Lower leg skin (tissue), 4 donors: Measurements from ENCODE around the gene F3. TPM values are rescaled to one million over a fixed set of nuclear protein-coding genes. Genes with fewer than 3 reads are reported as not detected.

Experiments
- DNase-seq, 2 donors: peaks; one replicate each; pipeline ENCODE4 v3.0.0-alpha.2; 2019; ENCODE audit warnings: low spot score in 2 of 2
- H3K4me3 ChIP-seq: fragments of 200-600 bp; sonication (generic); 2 replicates; pipeline ENCODE4 v1.5.1; 2017; ENCODE audit warnings: mild to moderate bottlenecking, low read depth; ENCODE audit not compliant: poor library complexity, severe bottlenecking
- CTCF ChIP-seq, 3 donors: fragments of 450-650 bp; IDR thresholded peaks; one replicate each; pipeline ENCODE4 v1.5.1; 2016; ENCODE audit warnings: antibody characterized with exemption in 3 of 3, mild to moderate bottlenecking in 3 of 3, moderate library complexity in 2 of 3
- POLR2A ChIP-seq, 2 donors: fragments of 450-650 bp; IDR thresholded peaks; one replicate each; pipeline ENCODE4 v1.6.1; 2016 to 2017; ENCODE audit warnings: antibody characterized with exemption in 2 of 2, mild to moderate bottlenecking in 1 of 2, moderate library complexity in 1 of 2
- WGBS, 2 donors: methylation state at CpG; one replicate each; pipeline ENCODE4 v1.1.5; 2018; 5-methylcytosine and 5-hydroxymethylcytosine counted together
- intact Hi-C: fragments of 100-400 bp; cut with DNase I; formaldehyde crosslinking; loops from one replicate; pipeline ENCODE4 v1.15.0; 2023; ENCODE audit warnings: low total_unique reads
- total RNA-seq, 4 donors: library from RNA; depleted of rRNA; stranded (reverse); fragments of >200 nt; gene quantifications; one replicate each; pipeline ENCODE4 v1.1.0, GENCODE V29; 2016

Gene F3
- total RNA-seq, 4 donors from 2014 or later = 69.2 to 129 (median 85.9) TPM

- DNase-seq = no peak
- no peak for TF ChIP-seq POLR2A (IDR thresholded peaks at IDR 0.05)
- no peak for TF ChIP-seq CTCF (IDR thresholded peaks at IDR 0.05)
- no peak overlapping the region for H3K4me3 ChIP-seq
- 87 to 93% methylated on average over 4 of the region's 4 CpGs for WGBS, 2 donors
- intact Hi-C loops = no loop called here
Measured at GRCh38 chr1:94553931-94554330, 12.4 kb upstream of the F3 start.

GRCh38 chr1:94553323-94553730 lies 11.8 kb upstream of the F3 start:
- no peak for DNase-seq
- intact Hi-C loops = no loop called here

GRCh38 chr1:94552071-94552586 lies 10.6 kb upstream of the F3 start:
- intact Hi-C loops = no loop called here
- no peak for TF ChIP-seq CTCF (IDR thresholded peaks at IDR 0.05)
- TF ChIP-seq POLR2A (IDR thresholded peaks at IDR 0.05) = no peak
- 66 to 81% methylated on average over 8 of the region's 8 CpGs for WGBS, 2 donors
- no peak overlapping the region for H3K4me3 ChIP-seq
- DNase-seq = no peak

More at GRCh38 chr1:94553323-94553730, 11.8 kb upstream of the F3 start:
- no peak overlapping the region for H3K4me3 ChIP-seq
- 41 to 43% methylated on average over 5 of the region's 5 CpGs for WGBS, 2 donors
- no peak for TF ChIP-seq POLR2A (IDR thresholded peaks at IDR 0.05)
- TF ChIP-seq CTCF (IDR thresholded peaks at IDR 0.05) = no peak

GRCh38 chr1:94551449-94551848 lies 9.9 kb upstream of the F3 start:
- TF ChIP-seq CTCF (IDR thresholded peaks at IDR 0.05) = no peak
- no peak for TF ChIP-seq POLR2A (IDR thresholded peaks at IDR 0.05)
- WGBS, 2 donors = 93 to 94% methylated on average over 7 of the region's 7 CpGs
- DNase-seq = no peak
- no peak overlapping the region for H3K4me3 ChIP-seq
- intact Hi-C loops = no loop called here

- TF ChIP-seq POLR2A (IDR thresholded peaks at IDR 0.05) (no peak), CTCF (IDR thresholded peaks at IDR 0.05) (no peak)
- H3K4me3 ChIP-seq = no peak overlapping the region
- 81 to 86% methylated on average over 5 of the region's 5 CpGs for WGBS, 2 donors
- intact Hi-C loops = no loop called here
- DNase-seq = no peak
Measured at GRCh38 chr1:94550800-94551241, 9.3 kb upstream of the F3 start.

- TF ChIP-seq CTCF (IDR thresholded peaks at IDR 0.05) = no peak
- no peak for TF ChIP-seq POLR2A (IDR thresholded peaks at IDR 0.05)
- intact Hi-C loops = no loop called here
Measured at GRCh38 chr1:94550396-94550795, 8.8 kb upstream of the F3 start.

More at GRCh38 chr1:94550396-94550795, 8.8 kb upstream of the F3 start:
- no peak overlapping the region for H3K4me3 ChIP-seq
- 83 to 84% methylated on average over 6 of the region's 6 CpGs for WGBS, 2 donors
- DNase-seq = no peak
